ENCODE data around the gene EFEMP2. TPM values are rescaled to one million over a fixed set of nuclear protein-coding genes. Genes with fewer than 3 reads are reported as not detected.

EFEMP2 gene
- total and polyA plus RNA-seq, 10 of the 15 experiments (the other 5 are each of a cell fraction or from before 2014, with no cell fraction given): 0.24 to 13.2 (median 1.3) TPM; not detected in 1

DNA sequence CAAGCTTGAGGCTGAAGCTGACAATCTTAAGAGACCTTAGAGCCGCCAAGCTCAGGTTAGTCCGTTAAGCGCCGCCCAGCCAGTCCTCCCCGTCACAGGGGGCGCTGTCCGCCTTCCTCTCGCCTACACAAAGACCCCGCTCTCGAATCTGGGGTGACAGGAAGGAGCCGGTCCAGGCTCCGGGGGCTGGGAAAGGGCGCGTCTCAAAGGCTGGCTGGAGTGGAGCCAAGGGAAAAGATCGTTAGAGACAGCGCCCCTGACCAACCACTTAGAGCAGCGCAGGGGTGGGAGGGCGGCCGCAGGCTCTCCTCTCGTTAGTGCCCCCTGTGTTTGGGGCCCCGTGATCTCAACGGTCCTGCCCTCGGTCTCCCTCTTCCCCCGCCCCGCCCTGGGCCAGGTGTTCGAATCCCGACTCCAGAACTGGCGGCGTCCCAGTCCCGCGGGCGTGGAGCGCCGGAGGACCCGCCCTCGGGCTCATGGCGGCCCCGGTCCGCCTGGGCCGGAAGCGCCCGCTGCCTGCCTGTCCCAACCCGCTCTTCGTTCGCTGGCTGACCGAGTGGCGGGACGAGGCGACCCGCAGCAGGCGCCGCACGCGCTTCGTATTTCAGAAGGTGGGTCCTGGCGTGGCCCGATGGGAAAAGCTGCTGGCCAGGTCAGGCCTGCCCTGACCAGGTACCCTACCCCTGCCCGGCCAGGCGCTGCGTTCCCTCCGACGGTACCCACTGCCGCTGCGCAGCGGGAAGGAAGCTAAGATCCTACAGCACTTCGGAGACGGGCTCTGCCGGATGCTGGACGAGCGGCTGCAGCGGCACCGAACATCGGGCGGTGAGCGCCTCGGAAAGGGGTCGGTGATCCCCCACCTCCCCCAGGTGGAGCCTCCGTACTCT is 12.1 kb downstream of the EFEMP2 start, which contains the start of gene MUS81 (continued):
- peak; percentile 8; the same call in 1 of the 2 replicates for TF ChIP-seq ZNF207 (IDR thresholded peaks at IDR 0.05; ENCODE audit: borderline replicate concordance)
- no peak for TF ChIP-seq SUZ12 (IDR thresholded peaks at IDR 0.05; ENCODE audit: unreplicated experiment)
- TF ChIP-seq, protein P1, sequence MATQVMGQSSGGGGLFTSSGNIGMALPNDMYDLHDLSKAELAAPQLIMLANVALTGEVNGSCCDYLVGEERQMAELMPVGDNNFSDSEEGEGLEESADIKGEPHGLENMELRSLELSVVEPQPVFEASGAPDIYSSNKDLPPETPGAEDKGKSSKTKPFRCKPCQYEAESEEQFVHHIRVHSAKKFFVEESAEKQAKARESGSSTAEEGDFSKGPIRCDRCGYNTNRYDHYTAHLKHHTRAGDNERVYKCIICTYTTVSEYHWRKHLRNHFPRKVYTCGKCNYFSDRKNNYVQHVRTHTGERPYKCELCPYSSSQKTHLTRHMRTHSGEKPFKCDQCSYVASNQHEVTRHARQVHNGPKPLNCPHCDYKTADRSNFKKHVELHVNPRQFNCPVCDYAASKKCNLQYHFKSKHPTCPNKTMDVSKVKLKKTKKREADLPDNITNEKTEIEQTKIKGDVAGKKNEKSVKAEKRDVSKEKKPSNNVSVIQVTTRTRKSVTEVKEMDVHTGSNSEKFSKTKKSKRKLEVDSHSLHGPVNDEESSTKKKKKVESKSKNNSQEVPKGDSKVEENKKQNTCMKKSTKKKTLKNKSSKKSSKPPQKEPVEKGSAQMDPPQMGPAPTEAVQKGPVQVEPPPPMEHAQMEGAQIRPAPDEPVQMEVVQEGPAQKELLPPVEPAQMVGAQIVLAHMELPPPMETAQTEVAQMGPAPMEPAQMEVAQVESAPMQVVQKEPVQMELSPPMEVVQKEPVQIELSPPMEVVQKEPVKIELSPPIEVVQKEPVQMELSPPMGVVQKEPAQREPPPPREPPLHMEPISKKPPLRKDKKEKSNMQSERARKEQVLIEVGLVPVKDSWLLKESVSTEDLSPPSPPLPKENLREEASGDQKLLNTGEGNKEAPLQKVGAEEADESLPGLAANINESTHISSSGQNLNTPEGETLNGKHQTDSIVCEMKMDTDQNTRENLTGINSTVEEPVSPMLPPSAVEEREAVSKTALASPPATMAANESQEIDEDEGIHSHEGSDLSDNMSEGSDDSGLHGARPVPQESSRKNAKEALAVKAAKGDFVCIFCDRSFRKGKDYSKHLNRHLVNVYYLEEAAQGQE (IDR thresholded peaks at IDR 0.05; ENCODE audit: low read depth, low read length): 0 out of 2 replicates have a peak, but pooled peaks have one; percentile 38
- no peak for TF ChIP-seq GABPA (IDR thresholded peaks at IDR 0.05; ENCODE audit: low read depth)
- TF ChIP-seq, protein P2, sequence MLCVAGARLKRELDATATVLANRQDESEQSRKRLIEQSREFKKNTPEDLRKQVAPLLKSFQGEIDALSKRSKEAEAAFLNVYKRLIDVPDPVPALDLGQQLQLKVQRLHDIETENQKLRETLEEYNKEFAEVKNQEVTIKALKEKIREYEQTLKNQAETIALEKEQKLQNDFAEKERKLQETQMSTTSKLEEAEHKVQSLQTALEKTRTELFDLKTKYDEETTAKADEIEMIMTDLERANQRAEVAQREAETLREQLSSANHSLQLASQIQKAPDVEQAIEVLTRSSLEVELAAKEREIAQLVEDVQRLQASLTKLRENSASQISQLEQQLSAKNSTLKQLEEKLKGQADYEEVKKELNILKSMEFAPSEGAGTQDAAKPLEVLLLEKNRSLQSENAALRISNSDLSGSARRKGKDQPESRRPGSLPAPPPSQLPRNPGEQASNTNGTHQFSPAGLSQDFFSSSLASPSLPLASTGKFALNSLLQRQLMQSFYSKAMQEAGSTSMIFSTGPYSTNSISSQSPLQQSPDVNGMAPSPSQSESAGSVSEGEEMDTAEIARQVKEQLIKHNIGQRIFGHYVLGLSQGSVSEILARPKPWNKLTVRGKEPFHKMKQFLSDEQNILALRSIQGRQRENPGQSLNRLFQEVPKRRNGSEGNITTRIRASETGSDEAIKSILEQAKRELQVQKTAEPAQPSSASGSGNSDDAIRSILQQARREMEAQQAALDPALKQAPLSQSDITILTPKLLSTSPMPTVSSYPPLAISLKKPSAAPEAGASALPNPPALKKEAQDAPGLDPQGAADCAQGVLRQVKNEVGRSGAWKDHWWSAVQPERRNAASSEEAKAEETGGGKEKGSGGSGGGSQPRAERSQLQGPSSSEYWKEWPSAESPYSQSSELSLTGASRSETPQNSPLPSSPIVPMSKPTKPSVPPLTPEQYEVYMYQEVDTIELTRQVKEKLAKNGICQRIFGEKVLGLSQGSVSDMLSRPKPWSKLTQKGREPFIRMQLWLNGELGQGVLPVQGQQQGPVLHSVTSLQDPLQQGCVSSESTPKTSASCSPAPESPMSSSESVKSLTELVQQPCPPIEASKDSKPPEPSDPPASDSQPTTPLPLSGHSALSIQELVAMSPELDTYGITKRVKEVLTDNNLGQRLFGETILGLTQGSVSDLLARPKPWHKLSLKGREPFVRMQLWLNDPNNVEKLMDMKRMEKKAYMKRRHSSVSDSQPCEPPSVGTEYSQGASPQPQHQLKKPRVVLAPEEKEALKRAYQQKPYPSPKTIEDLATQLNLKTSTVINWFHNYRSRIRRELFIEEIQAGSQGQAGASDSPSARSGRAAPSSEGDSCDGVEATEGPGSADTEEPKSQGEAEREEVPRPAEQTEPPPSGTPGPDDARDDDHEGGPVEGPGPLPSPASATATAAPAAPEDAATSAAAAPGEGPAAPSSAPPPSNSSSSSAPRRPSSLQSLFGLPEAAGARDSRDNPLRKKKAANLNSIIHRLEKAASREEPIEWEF (IDR thresholded peaks at IDR 0.05; ENCODE audit: insufficient replicate concordance, low read depth, low read length): no peak
- peak; percentile 64 for TF ChIP-seq HCFC1 (IDR thresholded peaks at IDR 0.05; ENCODE audit: low read length)
- no peak for TF ChIP-seq ESRRA (IDR thresholded peaks at IDR 0.05; ENCODE audit: low read length)
- TF ChIP-seq SIX5 (IDR thresholded peaks at IDR 0.05; ENCODE audit: low read depth, low read length, severe bottlenecking): peak; percentile 48
- TF ChIP-seq FOXK2 (IDR thresholded peaks at IDR 0.05): no peak
- no peak for TF ChIP-seq CBX5 (IDR thresholded peaks at IDR 0.05; ENCODE audit: low read depth)
- peak; percentile 19 for TF ChIP-seq KLF5 (IDR thresholded peaks at IDR 0.05; ENCODE audit: partially characterized antibody)
- TF ChIP-seq YY1 (IDR thresholded peaks at IDR 0.05; ENCODE audit: low read depth, low read length): peak; percentile 88
- TF ChIP-seq STAT1 (conservative IDR thresholded peaks at IDR 0.05): 0 out of 2 replicates have a peak, but pooled peaks have one; percentile 17
- no peak for TF ChIP-seq FOS (IDR thresholded peaks at IDR 0.05; ENCODE audit: borderline replicate concordance, extremely low read depth, insufficient read length)
- TF ChIP-seq, protein P3, sequence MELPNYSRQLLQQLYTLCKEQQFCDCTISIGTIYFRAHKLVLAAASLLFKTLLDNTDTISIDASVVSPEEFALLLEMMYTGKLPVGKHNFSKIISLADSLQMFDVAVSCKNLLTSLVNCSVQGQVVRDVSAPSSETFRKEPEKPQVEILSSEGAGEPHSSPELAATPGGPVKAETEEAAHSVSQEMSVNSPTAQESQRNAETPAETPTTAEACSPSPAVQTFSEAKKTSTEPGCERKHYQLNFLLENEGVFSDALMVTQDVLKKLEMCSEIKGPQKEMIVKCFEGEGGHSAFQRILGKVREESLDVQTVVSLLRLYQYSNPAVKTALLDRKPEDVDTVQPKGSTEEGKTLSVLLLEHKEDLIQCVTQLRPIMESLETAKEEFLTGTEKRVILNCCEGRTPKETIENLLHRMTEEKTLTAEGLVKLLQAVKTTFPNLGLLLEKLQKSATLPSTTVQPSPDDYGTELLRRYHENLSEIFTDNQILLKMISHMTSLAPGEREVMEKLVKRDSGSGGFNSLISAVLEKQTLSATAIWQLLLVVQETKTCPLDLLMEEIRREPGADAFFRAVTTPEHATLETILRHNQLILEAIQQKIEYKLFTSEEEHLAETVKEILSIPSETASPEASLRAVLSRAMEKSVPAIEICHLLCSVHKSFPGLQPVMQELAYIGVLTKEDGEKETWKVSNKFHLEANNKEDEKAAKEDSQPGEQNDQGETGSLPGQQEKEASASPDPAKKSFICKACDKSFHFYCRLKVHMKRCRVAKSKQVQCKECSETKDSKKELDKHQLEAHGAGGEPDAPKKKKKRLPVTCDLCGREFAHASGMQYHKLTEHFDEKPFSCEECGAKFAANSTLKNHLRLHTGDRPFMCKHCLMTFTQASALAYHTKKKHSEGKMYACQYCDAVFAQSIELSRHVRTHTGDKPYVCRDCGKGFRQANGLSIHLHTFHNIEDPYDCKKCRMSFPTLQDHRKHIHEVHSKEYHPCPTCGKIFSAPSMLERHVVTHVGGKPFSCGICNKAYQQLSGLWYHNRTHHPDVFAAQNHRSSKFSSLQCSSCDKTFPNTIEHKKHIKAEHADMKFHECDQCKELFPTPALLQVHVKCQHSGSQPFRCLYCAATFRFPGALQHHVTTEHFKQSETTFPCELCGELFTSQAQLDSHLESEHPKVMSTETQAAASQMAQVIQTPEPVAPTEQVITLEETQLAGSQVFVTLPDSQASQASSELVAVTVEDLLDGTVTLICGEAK (IDR thresholded peaks at IDR 0.05; ENCODE audit: borderline replicate concordance): peak; percentile 80; the same call in 1 of the 2 replicates

Measured in GM12878 (cell line).